Gastroesophageal sphincter (tissue), 3 donors: Measurements from ENCODE around the gene OR2AK2.

Experiments
- POLR2AphosphoS5 ChIP-seq: sonication (generic); formaldehyde crosslinking; IDR thresholded peaks from one replicate; pipeline ENCODE4 v1.6.1; 2017; ENCODE audit warnings: antibody characterized with exemption
- TF ChIP-seq, protein P1 (sequence below), 4 experiments: fragments of 200-600 bp in 2 of 4; fragments of 450-650 bp in 2 of 4; sonication (generic) in 1 of 4; IDR thresholded peaks; one replicate each; pipeline ENCODE4 v1.5.1; 2017 to 2019; ENCODE audit warnings: antibody characterized with exemption in 4 of 4, mild to moderate bottlenecking in 2 of 4, moderate library complexity in 2 of 4

DNA sequence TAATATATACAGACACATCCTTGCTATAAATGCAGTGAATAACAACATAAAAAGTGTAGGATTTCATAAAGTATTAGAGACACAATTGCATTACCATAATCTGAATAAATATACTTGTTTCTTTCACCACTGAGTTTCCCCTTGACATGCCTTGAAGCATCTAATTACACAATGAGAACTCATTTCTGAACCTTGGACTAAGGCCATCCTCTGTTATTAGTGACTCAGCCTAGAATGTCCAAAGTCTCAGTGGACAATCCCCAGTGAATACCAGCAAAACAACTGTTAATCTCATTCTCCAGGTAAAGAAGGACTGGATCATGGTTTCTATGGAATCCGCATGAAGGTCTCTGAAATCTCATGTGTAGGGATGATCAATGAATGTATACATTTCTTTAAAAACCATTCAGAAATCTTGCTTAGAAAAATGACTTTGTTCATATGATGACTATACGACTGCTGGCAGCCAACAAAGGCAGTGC lies 48.2 kb downstream of the OR2AK2 start, which contains the start of gene OR2L5:
- TF ChIP-seq, protein P1, sequence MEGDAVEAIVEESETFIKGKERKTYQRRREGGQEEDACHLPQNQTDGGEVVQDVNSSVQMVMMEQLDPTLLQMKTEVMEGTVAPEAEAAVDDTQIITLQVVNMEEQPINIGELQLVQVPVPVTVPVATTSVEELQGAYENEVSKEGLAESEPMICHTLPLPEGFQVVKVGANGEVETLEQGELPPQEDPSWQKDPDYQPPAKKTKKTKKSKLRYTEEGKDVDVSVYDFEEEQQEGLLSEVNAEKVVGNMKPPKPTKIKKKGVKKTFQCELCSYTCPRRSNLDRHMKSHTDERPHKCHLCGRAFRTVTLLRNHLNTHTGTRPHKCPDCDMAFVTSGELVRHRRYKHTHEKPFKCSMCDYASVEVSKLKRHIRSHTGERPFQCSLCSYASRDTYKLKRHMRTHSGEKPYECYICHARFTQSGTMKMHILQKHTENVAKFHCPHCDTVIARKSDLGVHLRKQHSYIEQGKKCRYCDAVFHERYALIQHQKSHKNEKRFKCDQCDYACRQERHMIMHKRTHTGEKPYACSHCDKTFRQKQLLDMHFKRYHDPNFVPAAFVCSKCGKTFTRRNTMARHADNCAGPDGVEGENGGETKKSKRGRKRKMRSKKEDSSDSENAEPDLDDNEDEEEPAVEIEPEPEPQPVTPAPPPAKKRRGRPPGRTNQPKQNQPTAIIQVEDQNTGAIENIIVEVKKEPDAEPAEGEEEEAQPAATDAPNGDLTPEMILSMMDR (IDR thresholded peaks at IDR 0.05), result no peak
- TF ChIP-seq POLR2AphosphoS5, result no peak
